Natural killer cell (primary cell): ENCODE measurements around the gene CACNA1C. TPM values are rescaled to one million over a fixed set of nuclear protein-coding genes. Genes with fewer than 3 reads are reported as not detected.

Experiments used
- ATAC-seq, 3 donors: fragments of 150-1000 bp in 2 of 3; fragments of 200-7000 bp in 1 of 3; cut with Tn5 transposase; 1 replicate in 1 of 3; 2 replicates in 2 of 3; pipeline ENCODE4 v1.10.0; 2021; ENCODE audit warnings: mild to moderate bottlenecking in 2 of 3, moderate library complexity in 2 of 3
- DNase-seq, 2 donors: peaks; one replicate each; pipeline versions ENCODE4 v3.0.0 to v3.0.0-alpha.2; 2013 to 2021; ENCODE audit warnings: mixed read lengths in 1 of 2
- H3K27ac ChIP-seq: one replicate; pipeline ENCODE4 v1.5.1; 2013; ENCODE audit warnings: mild to moderate bottlenecking, low read length
- H3K27me3 ChIP-seq: one replicate; pipeline ENCODE4 v1.6.1; 2013; ENCODE audit warnings: low read length; ENCODE audit not compliant: control insufficient read depth, insufficient read depth
- H3K36me3 ChIP-seq: one replicate; pipeline ENCODE4 v1.6.1; 2013; ENCODE audit warnings: low read length; ENCODE audit not compliant: control insufficient read depth, insufficient read depth
- H3K4me1 ChIP-seq: one replicate; pipeline ENCODE4 v1.6.1; 2013; ENCODE audit warnings: low read length; ENCODE audit not compliant: control insufficient read depth, insufficient read depth
- H3K4me3 ChIP-seq: one replicate; pipeline ENCODE4 v1.5.1; 2013; ENCODE audit warnings: low read length
- H3K9me3 ChIP-seq: one replicate; pipeline ENCODE4 v1.6.1; 2013; ENCODE audit warnings: low read length; ENCODE audit not compliant: control insufficient read depth, insufficient read depth
- H3K27ac Mint-ChIP-seq, 2 donors: one replicate each; pipeline ENCODE4 v1.8.0; 2022; ENCODE audit warnings: mild to moderate bottlenecking in 2 of 2, mixed read lengths in 2 of 2, moderate library complexity in 1 of 2
- H3K27me3 Mint-ChIP-seq, 2 donors: one replicate each; pipeline ENCODE4 v1.8.0; 2022; ENCODE audit warnings: low read depth in 2 of 2, mixed read lengths in 2 of 2
- H3K36me3 Mint-ChIP-seq: one replicate; pipeline ENCODE4 v1.8.0; 2022; ENCODE audit warnings: mixed read lengths
- H3K4me1 Mint-ChIP-seq, 2 donors: one replicate each; pipeline ENCODE4 v1.8.0; 2022; ENCODE audit warnings: mixed read lengths in 2 of 2
- H3K4me3 Mint-ChIP-seq: one replicate; pipeline ENCODE4 v1.8.0; 2022; ENCODE audit warnings: mild to moderate bottlenecking, moderate library complexity, mixed read lengths
- H3K9me3 Mint-ChIP-seq, 2 donors: one replicate each; pipeline ENCODE4 v1.8.0; 2022; ENCODE audit warnings: mixed read lengths in 2 of 2
- CTCF ChIP-seq: fragments of 200-600 bp; IDR thresholded peaks from one replicate; pipeline ENCODE4 v1.8.0; 2022; ENCODE audit warnings: antibody characterized with exemption
- WGBS: methylation state at CpG from one replicate; pipeline ENCODE4 v1.1.7; 2013; ENCODE audit warnings: missing lambda C conversion rate; ENCODE audit not compliant: insufficient coverage; 5-methylcytosine and 5-hydroxymethylcytosine counted together
- intact Hi-C: fragments of 100-400 bp; cut with micrococcal nuclease; formaldehyde crosslinking; loops from one replicate; pipeline ENCODE4 v1.14.2; 2022
- total RNA-seq, 4 donors: library from RNA; stranded (reverse); fragments of 120-200 nt in 1 of 4; gene quantifications; one replicate each; pipeline versions ENCODE4 v1.2.3 to v1.2.4, GENCODE V29; 2013 to 2022

The CACNA1C gene
- total RNA-seq, 3 donors from 2014 or later (not counting 1 experiment from before 2014, with no cell fraction given) = 0.07 to 0.35 (median 0.08) TPM

DNA sequence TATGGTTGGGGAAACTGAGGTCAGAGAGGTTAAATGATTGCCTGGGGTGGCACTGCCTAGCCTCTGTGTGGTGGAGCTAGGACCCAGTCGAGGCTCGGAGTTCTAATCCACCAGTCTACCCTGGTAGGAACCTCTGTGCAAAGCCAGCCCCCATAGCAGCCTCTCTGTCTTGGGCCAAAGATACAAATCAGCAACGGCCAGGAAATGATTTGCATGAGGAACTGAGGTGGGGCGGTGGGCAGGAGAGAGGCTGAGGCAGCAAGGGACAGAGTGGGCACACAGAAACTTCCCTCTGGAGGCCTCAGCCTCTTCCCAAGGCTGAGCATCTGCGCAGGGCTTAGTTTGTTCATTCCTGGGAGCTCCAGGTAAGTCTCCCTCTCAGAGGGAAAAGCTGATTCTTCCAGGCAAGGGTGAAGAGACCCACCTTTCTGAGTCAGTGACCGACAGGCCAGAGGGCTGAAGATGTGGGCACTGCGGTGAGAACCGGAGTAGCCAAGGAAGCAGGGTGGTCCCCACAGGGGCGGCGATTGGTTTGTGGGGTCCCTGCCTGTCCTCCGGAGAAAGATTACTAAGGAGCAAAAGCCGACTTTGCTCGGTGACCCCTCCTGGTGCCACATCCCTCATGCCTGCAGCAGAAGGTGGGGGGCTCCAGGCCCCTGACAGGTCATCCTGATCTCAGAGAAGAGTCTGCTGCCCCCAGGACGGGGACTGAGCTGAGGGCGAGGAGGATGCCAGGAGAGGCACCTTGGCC lies 134.6 kb downstream of the CACNA1C start:
- Mint-ChIP-seq H3K4me3 (no peak overlapping the region), H3K36me3 (no peaks in the 10 kb centered on the region), H3K27me3 (peaks cover 7% of the 10 kb centered on the region in 2 donors), H3K9me3 (no peaks in the 10 kb centered on the region), H3K4me1 (peaks cover 0 to 5% of the 10 kb centered on the region in 2 donors), H3K27ac (no peak overlapping the region)
- H3K9me3 ChIP-seq = no peaks in the 10 kb centered on the region
- no peaks in the 10 kb centered on the region for H3K36me3 ChIP-seq
- intact Hi-C loops = no loop called here
- no peak overlapping the region for H3K4me3 ChIP-seq
- DNase-seq (no peak), ATAC-seq (no peak)
- WGBS = 69% methylated on average over 15 of the region's 15 CpGs
- H3K27ac ChIP-seq = no peak overlapping the region
- H3K27me3 ChIP-seq = no peaks in the 10 kb centered on the region
- TF ChIP-seq CTCF = no peak
- H3K4me1 ChIP-seq = no peaks in the 10 kb centered on the region

GRCh38 chr12:2190085-2190484 lies 137.3 kb downstream of the CACNA1C start:
- no peak for ATAC-seq
- Histone ChIP-seq H3K4me1 (no peaks in the 10 kb centered on the region), H3K9me3 (no peaks in the 10 kb centered on the region), H3K27ac (no peak overlapping the region), H3K27me3 (no peaks in the 10 kb centered on the region), H3K36me3 (no peaks in the 10 kb centered on the region), H3K4me3 (no peak overlapping the region)
- intact Hi-C loops = no loop called here
- 84% methylated on average over 9 of the region's 9 CpGs for WGBS
- no peak for TF ChIP-seq CTCF
- no peak for DNase-seq
- Mint-ChIP-seq H3K4me3 (no peak overlapping the region), H3K9me3 (no peaks in the 10 kb centered on the region), H3K4me1 (no peaks in the 10 kb centered on the region), H3K36me3 (no peaks in the 10 kb centered on the region), H3K27ac (no peak overlapping the region), H3K27me3 (peaks cover 0 to 4% of the 10 kb centered on the region in 2 donors)

- no peak for TF ChIP-seq CTCF
- Histone ChIP-seq H3K4me1 (no peaks in the 10 kb centered on the region), H3K9me3 (no peaks in the 10 kb centered on the region), H3K27ac (no peak overlapping the region), H3K27me3 (no peaks in the 10 kb centered on the region), H3K36me3 (no peaks in the 10 kb centered on the region), H3K4me3 (no peak overlapping the region)
- no peaks in the 10 kb centered on the region for H3K27me3 Mint-ChIP-seq
- H3K9me3 Mint-ChIP-seq = no peaks in the 10 kb centered on the region
- DNase-seq = no peak
- no peaks in the 10 kb centered on the region for H3K4me1 Mint-ChIP-seq
- no peak overlapping the region for H3K27ac Mint-ChIP-seq
- H3K4me3 Mint-ChIP-seq = no peak overlapping the region
- intact Hi-C loops = no loop called here
- no peaks in the 10 kb centered on the region for H3K36me3 Mint-ChIP-seq
- no peak for ATAC-seq
- 95% methylated on average over 15 of the region's 15 CpGs for WGBS
These were observed 138.2 kb downstream of the CACNA1C start for GRCh38 chr12:2190896-2191533.
